MM.1S (cell line): Measurements from ENCODE around the gene LHFPL5.

Experiments
- DNase-seq: peaks from one replicate; pipeline ENCODE4 v3.0.0-alpha.2; 2015
- H2AFZ ChIP-seq: fragments of 300-600 bp; sonication (generic); 2 replicates; pipeline ENCODE4 v1.6.0; 2016; ENCODE audit warnings: antibody characterized with exemption, low read length
- H3F3A ChIP-seq: fragments of 300-600 bp; sonication (generic); 2 replicates; pipeline ENCODE4 v1.6.1; 2016; ENCODE audit warnings: mild to moderate bottlenecking, antibody characterized with exemption, low read length, moderate library complexity, mixed read lengths; ENCODE audit not compliant: insufficient read depth
- H3K27ac ChIP-seq: fragments of 300-600 bp; sonication (generic); 2 replicates; pipeline ENCODE4 v1.5.1; 2016; ENCODE audit warnings: mild to moderate bottlenecking, low read length
- H3K27me3 ChIP-seq: fragments of 300-600 bp; sonication (generic); replicated peaks from 2 replicates; pipeline ENCODE4 v1.6.0; 2016; ENCODE audit warnings: low read length; ENCODE audit not compliant: insufficient read depth
- H3K36me3 ChIP-seq: fragments of 300-600 bp; sonication (generic); replicated peaks from 2 replicates; pipeline ENCODE4 v1.6.1; 2016; ENCODE audit warnings: mild to moderate bottlenecking, low read length, mixed read lengths; ENCODE audit not compliant: insufficient read depth
- H3K4me1 ChIP-seq: fragments of 300-600 bp; sonication (generic); 2 replicates; pipeline ENCODE4 v1.6.1; 2016; ENCODE audit warnings: low read length, mixed read lengths
- H3K4me2 ChIP-seq: fragments of 300-600 bp; sonication (generic); 2 replicates; pipeline ENCODE4 v1.6.0; 2016; ENCODE audit warnings: low read depth, low read length
- H3K4me3 ChIP-seq: fragments of 300-600 bp; sonication (generic); 2 replicates; pipeline ENCODE4 v1.5.1; 2016; ENCODE audit warnings: low read length, mixed read lengths
- H3K79me2 ChIP-seq: fragments of 300-600 bp; sonication (generic); 2 replicates; pipeline ENCODE4 v1.6.1; 2016; ENCODE audit warnings: mixed run types, low read length, mixed read lengths
- H3K9ac ChIP-seq: fragments of 300-600 bp; sonication (generic); 2 replicates; pipeline ENCODE4 v1.6.1; 2016; ENCODE audit warnings: low read length, mixed read lengths
- H3K9me2 ChIP-seq: fragments of 300-600 bp; sonication (generic); replicated peaks from 2 replicates; pipeline ENCODE4 v1.6.1; 2016; ENCODE audit warnings: mild to moderate bottlenecking, low read length, mixed read lengths; ENCODE audit not compliant: insufficient read depth
- H3K9me3 ChIP-seq: fragments of 300-600 bp; sonication (generic); replicated peaks from 2 replicates; pipeline ENCODE4 v1.6.1; 2016; ENCODE audit warnings: mild to moderate bottlenecking, low read length, mixed read lengths; ENCODE audit not compliant: insufficient read depth
- H4K20me1 ChIP-seq: fragments of 300-600 bp; sonication (generic); 2 replicates; pipeline ENCODE4 v1.6.1; 2016; ENCODE audit warnings: mild to moderate bottlenecking, low read length, moderate library complexity, mixed read lengths; ENCODE audit not compliant: insufficient read depth
- CTCF ChIP-seq: fragments of 300-600 bp; sonication (generic); IDR thresholded peaks from 2 replicates; pipeline ENCODE4 v1.5.1; 2016; ENCODE audit warnings: antibody characterized with exemption, low read length, mixed read lengths
- EZH2 ChIP-seq: fragments of 300-600 bp; sonication (generic); optimal IDR thresholded peaks from 2 replicates; pipeline ENCODE3; 2017; ENCODE audit warnings: low read depth, mild to moderate bottlenecking, antibody characterized with exemption, low read length, mixed read lengths
- EZH2phosphoT487 ChIP-seq: fragments of 300-600 bp; sonication (generic); IDR thresholded peaks from 2 replicates; pipeline ENCODE4 v1.6.1; 2018; ENCODE audit warnings: antibody characterized with exemption, low read length

Gene LHFPL5

GRCh38 chr6:35774116-35774794 lies 30.9 kb upstream of the LHFPL5 start:
- Histone ChIP-seq H3K9me3 (no peaks in the 10 kb centered on the region), H3F3A (no peaks in the 10 kb centered on the region), H3K9ac (no peak overlapping the region), H3K36me3 (no peaks in the 10 kb centered on the region), H3K9me2 (no peaks in the 10 kb centered on the region), H3K27me3 (peaks cover 10% of the 10 kb centered on the region), H2AFZ (no peak overlapping the region), H3K79me2 (no peaks in the 10 kb centered on the region), H3K4me3 (no peak overlapping the region), H3K4me2 (no peak overlapping the region), H3K4me1 (no peaks in the 10 kb centered on the region), H3K27ac (no peak overlapping the region), H4K20me1 (no peaks in the 10 kb centered on the region)
- DNase-seq, result no peak
- no peak for TF ChIP-seq EZH2
- TF ChIP-seq EZH2phosphoT487, result no peak
- no peak for TF ChIP-seq CTCF

GRCh38 chr6:35775031-35775430 lies 30.1 kb upstream of the LHFPL5 start:
- Histone ChIP-seq H3K9ac (no peak overlapping the region), H3F3A (no peaks in the 10 kb centered on the region), H3K9me2 (no peaks in the 10 kb centered on the region), H3K27ac (no peak overlapping the region), H3K79me2 (no peaks in the 10 kb centered on the region), H3K36me3 (no peaks in the 10 kb centered on the region), H3K9me3 (no peaks in the 10 kb centered on the region), H4K20me1 (no peaks in the 10 kb centered on the region), H3K27me3 (peaks cover 10% of the 10 kb centered on the region), H3K4me3 (no peak overlapping the region), H3K4me2 (no peak overlapping the region), H2AFZ (no peak overlapping the region), H3K4me1 (no peaks in the 10 kb centered on the region)
- DNase-seq, result no peak
- no peak for TF ChIP-seq EZH2
- no peak for TF ChIP-seq EZH2phosphoT487
- no peak for TF ChIP-seq CTCF

- H3K27ac ChIP-seq, result no peak within 1 kb of the TSS
- H3K9ac ChIP-seq, result no peak within 1 kb of the TSS
- no peaks in the 10 kb centered on the region for H3K79me2 ChIP-seq
- peak within 1 kb of the TSS; percentile 63 for H2AFZ ChIP-seq
- peak within 1 kb of the TSS; percentile 50 for H3K4me3 ChIP-seq
- no peak for DNase-seq
- H3K27me3 ChIP-seq, result peaks cover 10% of the 10 kb centered on the region
- TF ChIP-seq CTCF, result no peak
- TF ChIP-seq EZH2phosphoT487, result no peak
- no peak for TF ChIP-seq EZH2
- H3K9me3 ChIP-seq, result no peaks in the 10 kb centered on the region
- no peaks in the 10 kb centered on the region for H3F3A ChIP-seq
- H3K36me3 ChIP-seq, result no peaks in the 10 kb centered on the region
- H3K4me1 ChIP-seq, result no peaks in the 10 kb centered on the region
- H4K20me1 ChIP-seq, result no peaks in the 10 kb centered on the region
- no peaks in the 10 kb centered on the region for H3K9me2 ChIP-seq
- H3K4me2 ChIP-seq, result peak within 1 kb of the TSS; percentile 81
Measured at GRCh38 chr6:35776364-35777215, 28.6 kb upstream of the LHFPL5 start, which contains the start of gene CLPSL2. Gene CLPSL2 (plus strand): TSS chr6:35776598. CDS start chr6:35776619, 21 bp downstream.
